Trophoblast cell (in vitro differentiated cells and primary cell): ENCODE data around the gene IL17RB.

ENCODE experiments used
- DNase-seq, 2 donors: peaks; one replicate each; pipeline ENCODE4 v3.0.0-alpha.2; 2016
- H2AFZ ChIP-seq: 2 replicates; pipeline ENCODE4 v1.6.1; 2013; ENCODE audit warnings: low read length, moderate library complexity, mild to moderate bottlenecking; ENCODE audit not compliant: insufficient read depth, poor library complexity
- H2AK5ac ChIP-seq: 2 replicates; pipeline ENCODE4 v1.6.1; 2013; ENCODE audit warnings: mild to moderate bottlenecking, low read length
- H2BK120ac ChIP-seq: 2 replicates; pipeline ENCODE4 v1.6.1; 2013; ENCODE audit warnings: low read length, mild to moderate bottlenecking, moderate library complexity; ENCODE audit not compliant: insufficient read depth, poor library complexity
- H2BK12ac ChIP-seq: 2 replicates; pipeline ENCODE4 v1.6.1; 2013; ENCODE audit warnings: mild to moderate bottlenecking, low read length, moderate library complexity
- H2BK5ac ChIP-seq: 2 replicates; pipeline ENCODE4 v1.6.1; 2013; ENCODE audit warnings: low read length, low read depth, moderate library complexity, mild to moderate bottlenecking; ENCODE audit not compliant: poor library complexity
- H3K14ac ChIP-seq: 2 replicates; pipeline ENCODE4 v1.6.1; 2013; ENCODE audit warnings: mild to moderate bottlenecking, low read length
- H3K18ac ChIP-seq: 2 replicates; pipeline ENCODE4 v1.6.1; 2013; ENCODE audit warnings: mild to moderate bottlenecking, low read length
- H3K23ac ChIP-seq: 2 replicates; pipeline ENCODE4 v1.6.1; 2013; ENCODE audit warnings: low read length
- H3K27ac ChIP-seq: 2 replicates; pipeline ENCODE4 v1.5.1; 2013; ENCODE audit warnings: low read depth, mild to moderate bottlenecking, inconsistent platforms, low read length, moderate library complexity
- H3K27me3 ChIP-seq: 2 replicates; pipeline ENCODE4 v1.6.1; 2013; ENCODE audit warnings: inconsistent platforms, mild to moderate bottlenecking, low read length, moderate library complexity; ENCODE audit not compliant: insufficient read depth
- H3K36me3 ChIP-seq, 2 experiments: 1 replicate in 1 of 2; 2 replicates in 1 of 2; pipeline ENCODE4 v1.6.1; 2013; ENCODE audit warnings: low read length in 2 of 2, mild to moderate bottlenecking in 2 of 2, moderate library complexity in 1 of 2; ENCODE audit not compliant: insufficient read depth in 2 of 2, control insufficient read depth in 1 of 2
- H3K4ac ChIP-seq: 2 replicates; pipeline ENCODE4 v1.6.1; 2013; ENCODE audit warnings: low read depth, mild to moderate bottlenecking, low read length, moderate library complexity
- H3K4me1 ChIP-seq, 2 experiments: 1 replicate in 1 of 2; 2 replicates in 1 of 2; pipeline ENCODE4 v1.6.1; 2013; ENCODE audit warnings: low read length in 2 of 2, mild to moderate bottlenecking in 2 of 2, moderate library complexity in 1 of 2; ENCODE audit not compliant: insufficient read depth in 2 of 2, control insufficient read depth in 1 of 2
- H3K4me2 ChIP-seq: 2 replicates; pipeline ENCODE4 v1.6.1; 2013; ENCODE audit warnings: inconsistent platforms, mild to moderate bottlenecking, low read length, moderate library complexity
- H3K4me3 ChIP-seq: 2 replicates; pipeline ENCODE4 v1.5.1; 2013; ENCODE audit warnings: mild to moderate bottlenecking, low read depth, low read length, inconsistent platforms
- H3K79me1 ChIP-seq: one replicate; pipeline ENCODE4 v1.6.1; 2013; ENCODE audit warnings: low read length
- H3K79me2 ChIP-seq: 2 replicates; pipeline ENCODE4 v1.6.1; 2013; ENCODE audit warnings: low read length, mild to moderate bottlenecking; ENCODE audit not compliant: control insufficient read depth, insufficient read depth, poor library complexity
- H3K9ac ChIP-seq: 2 replicates; pipeline ENCODE4 v1.6.1; 2013; ENCODE audit warnings: mild to moderate bottlenecking, low read length
- H3K9me3 ChIP-seq: 2 replicates; pipeline ENCODE4 v1.6.1; 2013; ENCODE audit warnings: low read depth, mild to moderate bottlenecking, control low read depth, inconsistent platforms, low read length; ENCODE audit not compliant: insufficient read depth
- H4K12ac ChIP-seq: 2 replicates; pipeline ENCODE4 v1.6.1; 2013; ENCODE audit warnings: low read depth, mild to moderate bottlenecking, low read length, moderate library complexity
- H4K8ac ChIP-seq: 2 replicates; pipeline ENCODE4 v1.6.1; 2013; ENCODE audit warnings: low read depth, mild to moderate bottlenecking, low read length, moderate library complexity
- H4K91ac ChIP-seq: one replicate; pipeline ENCODE4 v1.6.1; 2013; ENCODE audit warnings: low read depth, mild to moderate bottlenecking, low read length, moderate library complexity
- WGBS: extraction: QIAGEN DNeasy Blood & Tissue Kit; methylation state at CpG from one replicate; pipeline ENCODE4 v1.1.7; 2013; ENCODE audit warnings: missing lambda C conversion rate; ENCODE audit not compliant: insufficient read length, insufficient coverage; ENCODE audit errors: extremely low coverage; 5-methylcytosine and 5-hydroxymethylcytosine counted together

IL17RB gene

DNA sequence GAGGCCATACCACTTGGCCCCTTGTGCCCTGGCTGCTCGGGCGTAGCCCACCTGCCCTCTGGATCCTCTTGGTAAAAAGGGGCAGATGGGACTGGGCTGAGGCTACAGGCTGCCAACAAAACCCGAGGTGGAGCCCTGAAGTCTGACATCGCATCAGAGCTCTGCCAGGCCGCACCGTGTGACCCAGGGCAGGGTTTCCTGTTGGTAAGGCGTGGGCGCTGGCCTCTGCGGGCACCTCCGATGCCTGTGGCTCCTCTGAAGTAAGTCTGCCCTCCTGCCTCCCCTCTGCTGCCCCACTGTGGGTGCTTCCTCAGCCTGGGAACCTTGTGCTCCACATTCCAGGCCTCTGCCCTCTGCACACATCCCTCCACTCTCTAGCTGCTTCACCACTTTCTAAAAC, 9.0 kb upstream of the IL17RB start:
- H4K12ac ChIP-seq = no peak overlapping the region
- WGBS = no CpG with 5 or more reads among the region's 10 CpGs
- H3K27ac ChIP-seq = no peak overlapping the region
- no peak overlapping the region for H3K4ac ChIP-seq
- H2BK120ac ChIP-seq = no peak overlapping the region
- no peak overlapping the region for H2BK12ac ChIP-seq
- no peaks in the 10 kb centered on the region for H3K79me2 ChIP-seq
- H3K9ac ChIP-seq = no peak overlapping the region
- no peak overlapping the region for H3K4me3 ChIP-seq
- no peak overlapping the region for H2BK5ac ChIP-seq
- H4K8ac ChIP-seq = no peak overlapping the region
- no peaks in the 10 kb centered on the region for H3K36me3 ChIP-seq
- H3K4me1 ChIP-seq = no peaks in the 10 kb centered on the region
- H4K91ac ChIP-seq = no peak overlapping the region
- no peak overlapping the region for H2AFZ ChIP-seq
- no peak overlapping the region for H3K23ac ChIP-seq
- DNase-seq = no peak
- no peak overlapping the region for H3K18ac ChIP-seq
- no peaks in the 10 kb centered on the region for H3K27me3 ChIP-seq
- H3K9me3 ChIP-seq = peaks cover 4% of the 10 kb centered on the region
- no peak overlapping the region for H3K4me2 ChIP-seq
- no peak overlapping the region for H3K14ac ChIP-seq
- H3K79me1 ChIP-seq = no peaks in the 10 kb centered on the region
- H2AK5ac ChIP-seq = no peak overlapping the region

GRCh38 chr3:53841296-53841695, 5.1 kb upstream of the IL17RB start:
- peaks cover 2% of the 10 kb centered on the region for H3K9me3 ChIP-seq
- H2BK5ac ChIP-seq = no peak overlapping the region
- no CpG with 5 or more reads among the region's 5 CpGs for WGBS
- no peak overlapping the region for H3K27ac ChIP-seq
- no peaks in the 10 kb centered on the region for H3K27me3 ChIP-seq
- H2AFZ ChIP-seq = no peak overlapping the region
- H3K4ac ChIP-seq = no peak overlapping the region
- no peak overlapping the region for H4K8ac ChIP-seq
- H3K9ac ChIP-seq = no peak overlapping the region
- no peaks in the 10 kb centered on the region for H3K79me2 ChIP-seq
- H3K4me1 ChIP-seq = peaks cover under 1 to 6% of the 10 kb centered on the region in 2 experiments
- H3K4me3 ChIP-seq = no peak overlapping the region
- no peak overlapping the region for H2AK5ac ChIP-seq
- H3K79me1 ChIP-seq = peaks cover 2% of the 10 kb centered on the region
- H3K23ac ChIP-seq = no peak overlapping the region
- H3K18ac ChIP-seq = no peak overlapping the region
- H4K91ac ChIP-seq = no peak overlapping the region
- no peak overlapping the region for H3K14ac ChIP-seq
- H3K4me2 ChIP-seq = no peak overlapping the region
- H3K36me3 ChIP-seq = no peaks in the 10 kb centered on the region
- no peak overlapping the region for H2BK12ac ChIP-seq
- no peak overlapping the region for H2BK120ac ChIP-seq
- DNase-seq = no peak
- no peak overlapping the region for H4K12ac ChIP-seq

DNA sequence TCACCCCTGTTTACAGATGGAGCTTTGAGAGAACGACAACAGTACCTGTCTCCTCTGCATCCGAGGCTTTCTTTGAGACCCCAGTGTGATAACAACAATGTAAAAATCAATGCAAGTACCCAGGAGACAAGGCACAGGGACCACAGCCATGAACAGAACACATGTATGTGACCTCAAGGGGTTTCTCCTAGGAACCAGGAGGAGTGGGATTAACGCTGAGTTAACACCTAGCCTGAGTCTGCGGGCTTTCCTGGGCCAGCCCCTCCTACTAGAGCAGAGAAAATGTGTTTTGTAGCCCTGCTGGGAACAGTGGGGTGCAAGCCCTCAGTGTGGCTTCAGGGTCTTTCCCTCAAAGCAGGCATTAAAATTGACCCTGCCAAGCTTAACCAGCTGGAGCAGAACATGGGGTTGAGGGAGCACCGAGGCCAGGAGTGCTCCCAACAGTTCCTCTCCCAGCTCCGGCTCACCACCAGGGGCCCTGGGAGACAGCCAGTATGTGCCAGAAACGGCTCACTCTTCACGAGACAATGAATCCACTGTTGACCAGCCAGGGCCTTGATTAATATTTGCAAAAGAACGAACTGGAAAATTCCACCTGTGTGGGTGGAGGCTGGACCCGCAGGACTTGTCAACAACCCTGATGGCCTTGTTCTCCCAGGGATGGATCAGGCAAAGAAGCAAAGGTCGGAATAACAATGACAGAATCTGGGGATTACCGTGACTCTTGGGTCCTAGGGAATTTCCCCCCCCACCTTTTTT, 3.8 kb upstream of the IL17RB start:
- Histone ChIP-seq H3K36me3 (no peaks in the 10 kb centered on the region), H3K9ac (no peak overlapping the region), H3K4me3 (no peak overlapping the region), H2BK5ac (no peak overlapping the region), H3K18ac (no peak overlapping the region), H2BK120ac (no peak overlapping the region), H3K14ac (no peak overlapping the region), H3K79me2 (no peaks in the 10 kb centered on the region), H4K91ac (no peak overlapping the region), H3K23ac (no peak overlapping the region), H3K4me2 (no peak overlapping the region), H2AK5ac (no peak overlapping the region), H3K4me1 (peaks cover 5 to 6% of the 10 kb centered on the region in 2 experiments), H4K8ac (no peak overlapping the region), H2AFZ (no peak overlapping the region), H3K27ac (no peak overlapping the region), H3K9me3 (peaks cover 3% of the 10 kb centered on the region), H2BK12ac (no peak overlapping the region), H4K12ac (no peak overlapping the region), H3K79me1 (peaks cover 2% of the 10 kb centered on the region), H3K27me3 (peaks cover 4% of the 10 kb centered on the region), H3K4ac (no peak overlapping the region)
- peak; percentile 33 to 54 for DNase-seq
- WGBS = no CpG with 5 or more reads among the region's 12 CpGs

DNA sequence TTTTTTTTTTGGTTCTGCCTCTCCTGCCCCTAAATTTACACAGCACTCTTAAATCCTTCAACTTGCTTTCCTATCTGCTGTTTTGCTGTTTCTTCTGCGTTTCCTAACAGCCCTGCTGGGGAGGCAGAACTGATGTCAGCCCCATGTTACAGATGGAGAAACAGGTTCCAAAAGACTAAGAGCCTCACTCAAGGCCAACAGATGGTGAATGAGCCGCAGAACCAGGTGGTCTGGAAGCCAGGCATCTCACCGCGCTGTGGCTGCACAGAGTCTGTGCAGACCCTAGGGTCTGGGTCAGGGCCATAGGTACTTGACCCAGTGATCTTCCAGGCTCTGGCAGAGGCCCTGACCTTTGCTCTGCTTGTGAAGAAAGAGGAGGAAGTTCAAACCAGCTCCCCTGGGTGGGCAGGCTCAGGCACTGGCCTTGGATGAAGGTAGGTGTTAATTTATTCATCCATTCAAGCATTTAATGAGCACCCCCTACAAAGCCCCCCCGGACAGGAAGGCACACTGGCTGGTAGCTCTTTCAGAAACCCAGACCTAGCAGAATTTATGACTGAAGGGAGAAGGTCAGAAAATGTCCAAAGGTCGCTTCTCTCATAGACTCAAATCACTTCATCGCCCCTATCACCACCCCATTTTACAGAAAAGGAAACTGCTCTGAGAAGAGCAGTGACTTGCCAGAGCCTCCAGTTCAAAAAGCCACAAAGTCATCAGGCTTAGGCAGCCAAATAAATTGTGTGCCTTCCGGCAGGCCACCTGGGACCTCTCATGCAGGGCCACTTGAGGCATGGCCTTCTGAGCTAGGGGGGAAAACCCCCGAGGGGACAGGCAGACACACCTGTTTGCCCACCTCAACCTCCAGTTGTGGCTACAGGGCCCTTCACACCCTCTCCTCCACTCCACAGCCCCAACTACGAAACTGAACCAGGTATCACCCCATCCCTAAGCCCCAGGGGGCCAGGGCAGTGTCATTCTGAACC, 2.9 kb upstream of the IL17RB start:
- Histone ChIP-seq H3K9ac (no peak overlapping the region), H3K23ac (no peak overlapping the region), H3K9me3 (peaks cover 3% of the 10 kb centered on the region), H2BK12ac (no peak overlapping the region), H3K36me3 (no peaks in the 10 kb centered on the region), H3K79me1 (peaks cover 2% of the 10 kb centered on the region), H3K4me3 (no peak overlapping the region), H3K27me3 (peaks cover 4% of the 10 kb centered on the region), H2BK120ac (no peak overlapping the region), H2AK5ac (no peak overlapping the region), H3K79me2 (no peaks in the 10 kb centered on the region), H3K27ac (no peak overlapping the region), H3K4ac (no peak overlapping the region), H4K12ac (no peak overlapping the region), H2BK5ac (no peak overlapping the region), H3K14ac (no peak overlapping the region), H2AFZ (no peak overlapping the region), H4K91ac (no peak overlapping the region), H3K4me1 (peaks cover 5 to 6% of the 10 kb centered on the region in 2 experiments), H4K8ac (no peak overlapping the region), H3K4me2 (no peak overlapping the region), H3K18ac (no peak overlapping the region)
- no peak for DNase-seq
- WGBS = no CpG with 5 or more reads among the region's 10 CpGs
